HG03565 (cell line): ENCODE results near the gene AVPR1B.
"Not testable (repeated sequence)": the region's sequence is repeated elsewhere in the genome, so short reads cannot be mapped to it uniquely, and the experiment has no call there.

Source experiments
- ATAC-seq: cut with Tn5 transposase; IDR thresholded peaks from one replicate; pipeline ENCODE4 v1.9.1; 2021; ENCODE audit warnings: mild to moderate bottlenecking, moderate library complexity; ENCODE audit not compliant: unreplicated experiment

AVPR1B gene

GRCh38 chr1:206082831-206083695 is 34.1 kb downstream of the AVPR1B start:
- no peak for ATAC-seq

GRCh38 chr1:206081856-206082255 is 35.3 kb downstream of the AVPR1B start:
- no peak for ATAC-seq

- ATAC-seq: no peak
These were observed 37.0 kb downstream of the AVPR1B start for GRCh38 chr1:206080026-206080820.

GRCh38 chr1:206079135-206079534 is 38.1 kb downstream of the AVPR1B start:
- no peak for ATAC-seq

- ATAC-seq: no peak
These were observed 41.1 kb downstream of the AVPR1B start for GRCh38 chr1:206075786-206076755.

GRCh38 chr1:206074839-206075238 is 42.3 kb downstream of the AVPR1B start:
- ATAC-seq: no peak

- ATAC-seq: no peak
These were observed 46.4 kb downstream of the AVPR1B start for GRCh38 chr1:206070627-206071304.

GRCh38 chr1:206068314-206068713 is 48.9 kb downstream of the AVPR1B start:
- no peak for ATAC-seq

GRCh38 chr1:206067486-206068227 is 49.5 kb downstream of the AVPR1B start:
- ATAC-seq: no peak

- peak; percentile 91 for ATAC-seq
These were observed 50.6 kb downstream of the AVPR1B start for GRCh38 chr1:206066479-206067171.

GRCh38 chr1:206065547-206066145 is 51.5 kb downstream of the AVPR1B start:
- no peak for ATAC-seq

GRCh38 chr1:206064501-206064900 is 52.7 kb downstream of the AVPR1B start:
- ATAC-seq: not testable (repeated sequence)

GRCh38 chr1:206064001-206064400 is 53.2 kb downstream of the AVPR1B start:
- ATAC-seq: not testable (repeated sequence)

- no peak for ATAC-seq
These were observed 54.7 kb downstream of the AVPR1B start for GRCh38 chr1:206062464-206062863.

GRCh38 chr1:206060844-206061243 is 56.3 kb downstream of the AVPR1B start:
- no peak for ATAC-seq
